Measurements from ENCODE around the gene ZSWIM9.

Gene ZSWIM9

GRCh38 chr19:48203222-48203793 is 32.8 kb downstream of the ZSWIM9 start:
- ChIA-PET CTCF (interaction anchor here (0.5 to 3.6 kb wide), 12 partner anchors 13 to 240 kb away, joined by 3 to 23 read pairs (median 4); no protein-coding TSS in a partner anchor), POLR2A (interaction anchor here (0.5 to 2.9 kb wide), 25 partner anchors 9 to 587 kb away, joined by 3 to 54 read pairs (median 5); partner anchors contain the start of genes CARD8, LIG1, PLA2G4C and RPL18)
- H3K27ac ChIP-seq (ENCODE audit: extremely low read depth, low read depth, low read length): peak overlapping the region; percentile 27
- H3K36me3 ChIP-seq (ENCODE audit: control insufficient read depth in 2 of 2, insufficient read depth in 1 of 2, low read length in 2 of 2): no peaks in the 10 kb centered on the region; a peak in 1 of 3 replicates
- H3K9me3 ChIP-seq (ENCODE audit: control insufficient read depth, insufficient read depth, low read depth, low read length): no peaks in the 10 kb centered on the region
- peak; percentile 57; the same call in 1 of the 2 replicates for TF ChIP-seq ZNF362 (tag by site-specific recombination; IDR thresholded peaks at IDR 0.05)
- TF ChIP-seq, protein P1, sequence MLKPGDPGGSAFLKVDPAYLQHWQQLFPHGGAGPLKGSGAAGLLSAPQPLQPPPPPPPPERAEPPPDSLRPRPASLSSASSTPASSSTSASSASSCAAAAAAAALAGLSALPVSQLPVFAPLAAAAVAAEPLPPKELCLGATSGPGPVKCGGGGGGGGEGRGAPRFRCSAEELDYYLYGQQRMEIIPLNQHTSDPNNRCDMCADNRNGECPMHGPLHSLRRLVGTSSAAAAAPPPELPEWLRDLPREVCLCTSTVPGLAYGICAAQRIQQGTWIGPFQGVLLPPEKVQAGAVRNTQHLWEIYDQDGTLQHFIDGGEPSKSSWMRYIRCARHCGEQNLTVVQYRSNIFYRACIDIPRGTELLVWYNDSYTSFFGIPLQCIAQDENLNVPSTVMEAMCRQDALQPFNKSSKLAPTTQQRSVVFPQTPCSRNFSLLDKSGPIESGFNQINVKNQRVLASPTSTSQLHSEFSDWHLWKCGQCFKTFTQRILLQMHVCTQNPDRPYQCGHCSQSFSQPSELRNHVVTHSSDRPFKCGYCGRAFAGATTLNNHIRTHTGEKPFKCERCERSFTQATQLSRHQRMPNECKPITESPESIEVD (tag by site-specific recombination; IDR thresholded peaks at IDR 0.05): no peak
- TF ChIP-seq ZNF37A (tag by site-specific recombination; IDR thresholded peaks at IDR 0.05): no peak
- peak; percentile 99 for TF ChIP-seq ZNF335 (tag by site-specific recombination; conservative IDR thresholded peaks at IDR 0.05)
- no peak for TF ChIP-seq GFI1B (tag by site-specific recombination; IDR thresholded peaks at IDR 0.05)
- TF ChIP-seq ZNF132 (tag by site-specific recombination; IDR thresholded peaks at IDR 0.05; ENCODE audit: borderline replicate concordance): no peak
- TF ChIP-seq ZNF514 (tag by site-specific recombination; IDR thresholded peaks at IDR 0.05): no peak
- TF ChIP-seq ZFP41 (tag by site-specific recombination; IDR thresholded peaks at IDR 0.05; ENCODE audit: borderline replicate concordance): no peak
- no peak for TF ChIP-seq WT1 (tag by site-specific recombination; IDR thresholded peaks at IDR 0.05)
- TF ChIP-seq PRDM4 (tag by site-specific recombination; IDR thresholded peaks at IDR 0.05): 0 out of 2 replicates have a peak, but pooled peaks have one; percentile 16
- TF ChIP-seq, protein P2, sequence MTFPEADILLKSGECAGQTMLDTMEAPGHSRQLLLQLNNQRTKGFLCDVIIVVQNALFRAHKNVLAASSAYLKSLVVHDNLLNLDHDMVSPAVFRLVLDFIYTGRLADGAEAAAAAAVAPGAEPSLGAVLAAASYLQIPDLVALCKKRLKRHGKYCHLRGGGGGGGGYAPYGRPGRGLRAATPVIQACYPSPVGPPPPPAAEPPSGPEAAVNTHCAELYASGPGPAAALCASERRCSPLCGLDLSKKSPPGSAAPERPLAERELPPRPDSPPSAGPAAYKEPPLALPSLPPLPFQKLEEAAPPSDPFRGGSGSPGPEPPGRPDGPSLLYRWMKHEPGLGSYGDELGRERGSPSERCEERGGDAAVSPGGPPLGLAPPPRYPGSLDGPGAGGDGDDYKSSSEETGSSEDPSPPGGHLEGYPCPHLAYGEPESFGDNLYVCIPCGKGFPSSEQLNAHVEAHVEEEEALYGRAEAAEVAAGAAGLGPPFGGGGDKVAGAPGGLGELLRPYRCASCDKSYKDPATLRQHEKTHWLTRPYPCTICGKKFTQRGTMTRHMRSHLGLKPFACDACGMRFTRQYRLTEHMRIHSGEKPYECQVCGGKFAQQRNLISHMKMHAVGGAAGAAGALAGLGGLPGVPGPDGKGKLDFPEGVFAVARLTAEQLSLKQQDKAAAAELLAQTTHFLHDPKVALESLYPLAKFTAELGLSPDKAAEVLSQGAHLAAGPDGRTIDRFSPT (tag by site-specific recombination; IDR thresholded peaks at IDR 0.05): no peak
- TF ChIP-seq ZBTB20 (tag by site-specific recombination; IDR thresholded peaks at IDR 0.05): no peak
- TF ChIP-seq, protein P3, sequence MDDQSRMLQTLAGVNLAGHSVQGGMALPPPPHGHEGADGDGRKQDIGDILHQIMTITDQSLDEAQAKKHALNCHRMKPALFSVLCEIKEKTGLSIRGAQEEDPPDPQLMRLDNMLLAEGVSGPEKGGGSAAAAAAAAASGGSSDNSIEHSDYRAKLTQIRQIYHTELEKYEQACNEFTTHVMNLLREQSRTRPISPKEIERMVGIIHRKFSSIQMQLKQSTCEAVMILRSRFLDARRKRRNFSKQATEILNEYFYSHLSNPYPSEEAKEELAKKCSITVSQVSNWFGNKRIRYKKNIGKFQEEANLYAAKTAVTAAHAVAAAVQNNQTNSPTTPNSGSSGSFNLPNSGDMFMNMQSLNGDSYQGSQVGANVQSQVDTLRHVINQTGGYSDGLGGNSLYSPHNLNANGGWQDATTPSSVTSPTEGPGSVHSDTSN (CRISPR knock-in tag; IDR thresholded peaks at IDR 0.05): no peak
- TF ChIP-seq ZNF548 (tag by site-specific recombination; IDR thresholded peaks at IDR 0.05): no peak
- TF ChIP-seq ZNF426 (tag by site-specific recombination; IDR thresholded peaks at IDR 0.05): no peak
- TF ChIP-seq, protein P4, sequence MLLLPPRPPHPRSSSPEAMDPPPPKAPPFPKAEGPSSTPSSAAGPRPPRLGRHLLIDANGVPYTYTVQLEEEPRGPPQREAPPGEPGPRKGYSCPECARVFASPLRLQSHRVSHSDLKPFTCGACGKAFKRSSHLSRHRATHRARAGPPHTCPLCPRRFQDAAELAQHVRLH (tag by site-specific recombination; IDR thresholded peaks at IDR 0.05): peak; percentile 79
- TF ChIP-seq ZNF843 (tag by site-specific recombination; IDR thresholded peaks at IDR 0.05): no peak
- no peak for TF ChIP-seq ZNF629 (tag by site-specific recombination; IDR thresholded peaks at IDR 0.05)
- no peak for TF ChIP-seq ZNF837 (tag by site-specific recombination; IDR thresholded peaks at IDR 0.05)
- 0 out of 2 replicates have a peak, but pooled peaks have one; percentile 49 for TF ChIP-seq REPIN1 (tag by site-specific recombination; IDR thresholded peaks at IDR 0.05; ENCODE audit: low read depth)
- TF ChIP-seq FEZF1 (tag by site-specific recombination; IDR thresholded peaks at IDR 0.05): no peak
- TF ChIP-seq GLI2 (tag by site-specific recombination; IDR thresholded peaks at IDR 0.05; ENCODE audit: borderline replicate concordance, low read depth): no peak
- no peak for TF ChIP-seq ZNF677 (tag by site-specific recombination; IDR thresholded peaks at IDR 0.05)
- TF ChIP-seq ZNF138 (tag by site-specific recombination; IDR thresholded peaks at IDR 0.05; ENCODE audit: borderline replicate concordance): no peak
- no peak for TF ChIP-seq ZNF544 (tag by site-specific recombination; IDR thresholded peaks at IDR 0.05)
- TF ChIP-seq MYNN (tag by site-specific recombination; IDR thresholded peaks at IDR 0.05; ENCODE audit: borderline replicate concordance): 0 out of 2 replicates have a peak, but pooled peaks have one; percentile 59
- H3K4me1 ChIP-seq (ENCODE audit: control insufficient read depth, insufficient read depth, low read length): peaks cover 5% of the 10 kb centered on the region; the same call in 1 of the 2 replicates
- H3K4me3 ChIP-seq (ENCODE audit: low read depth, low read length): peak overlapping the region; percentile 63

Data from HEK293 (cell line).